ENCODE data around the gene PCK1.

PCK1 gene

DNA sequence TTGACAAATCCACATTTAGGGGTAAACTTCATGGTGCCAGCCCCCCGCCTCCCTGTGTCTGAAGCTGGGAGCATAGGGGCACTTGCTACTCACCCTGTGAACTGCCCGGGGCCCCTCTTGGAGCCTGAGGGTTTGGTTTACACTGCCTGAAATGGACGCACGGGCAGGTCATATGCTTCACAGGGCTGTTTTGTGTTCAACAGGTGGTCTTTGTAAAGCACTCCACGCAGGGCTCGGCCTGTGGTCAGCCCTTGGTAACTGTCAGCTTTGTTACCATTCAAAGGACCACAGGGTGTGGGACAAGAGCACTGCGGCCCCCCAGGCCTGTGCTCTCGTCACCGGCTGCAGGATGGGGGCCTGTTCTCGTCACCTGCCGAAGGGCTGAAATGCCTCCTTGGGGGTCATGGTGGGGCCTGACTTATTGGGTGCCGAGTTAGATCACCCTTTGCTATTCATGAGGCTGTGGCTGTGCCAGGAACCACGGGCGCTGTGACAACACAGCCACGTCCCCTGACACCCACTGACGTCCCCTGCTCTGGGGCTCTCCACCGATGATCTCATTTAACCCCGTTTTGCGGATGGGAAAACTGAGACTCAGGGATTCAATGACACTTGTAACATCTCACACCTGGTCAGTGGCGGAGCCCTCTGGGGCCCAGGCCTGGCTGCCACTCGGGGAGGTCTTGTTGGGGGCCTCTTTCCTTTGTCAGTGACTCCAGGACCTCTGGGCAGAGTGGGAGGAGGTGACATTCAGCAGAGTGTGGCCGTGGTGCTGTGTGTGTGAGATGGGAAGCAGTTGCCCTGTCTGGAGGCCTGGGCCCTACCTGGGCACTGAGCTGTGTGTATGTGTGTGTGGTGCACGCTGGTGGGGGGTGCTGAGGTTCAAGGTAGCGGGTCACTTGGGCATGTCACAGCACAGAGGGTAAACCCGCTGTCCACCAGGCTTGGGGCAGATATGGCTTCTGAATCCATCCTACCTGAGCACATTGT, 34.4 kb downstream of the PCK1 start:
- Histone ChIP-seq H3K36me3 (ENCODE audit: control insufficient read depth, insufficient read depth, low read length) (no peaks in the 10 kb centered on the region), H3K27ac (ENCODE audit: insufficient read depth, low read depth, low read length, poor library complexity, severe bottlenecking) (no peak overlapping the region), H3K4me1 (ENCODE audit: control insufficient read depth, insufficient read depth, low read length) (peaks cover 13% of the 10 kb centered on the region), H3K27me3 (ENCODE audit: control insufficient read depth, insufficient read depth, low read length, poor library complexity, severe bottlenecking) (no peaks in the 10 kb centered on the region), H3K4me3 (ENCODE audit: insufficient read depth, low read depth, low read length) (no peak overlapping the region), H3K9me3 (ENCODE audit: control insufficient read depth, low read length) (no peaks in the 10 kb centered on the region)
- WGBS, 2 experiments = 80 to 81% methylated on average over 25 of the region's 25 CpGs

DNA sequence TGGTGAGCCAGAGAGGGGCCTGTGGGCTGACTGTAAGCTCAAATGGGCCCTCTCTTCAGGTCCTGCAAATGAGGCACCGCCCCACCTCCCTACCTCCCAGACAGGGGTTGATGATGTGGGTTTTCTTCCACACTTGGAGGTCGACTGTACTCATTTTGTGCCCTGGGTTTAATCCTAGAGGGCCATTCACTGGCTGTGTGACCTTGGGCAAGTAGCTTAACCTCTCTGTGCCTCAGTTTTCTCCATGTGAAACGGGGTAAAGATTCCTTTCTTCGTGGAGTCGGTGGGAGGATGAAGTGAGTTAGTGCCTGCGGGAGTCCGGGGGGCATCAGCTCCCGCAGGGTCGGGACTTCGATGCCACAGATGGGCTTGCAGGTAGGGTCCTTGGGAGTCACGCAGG, 35.4 kb downstream of the PCK1 start:
- H3K4me1 ChIP-seq (ENCODE audit: control insufficient read depth, insufficient read depth, low read length) = peaks cover 13% of the 10 kb centered on the region
- WGBS, 2 experiments = 82 to 83% methylated on average over 11 of the region's 11 CpGs

DNA sequence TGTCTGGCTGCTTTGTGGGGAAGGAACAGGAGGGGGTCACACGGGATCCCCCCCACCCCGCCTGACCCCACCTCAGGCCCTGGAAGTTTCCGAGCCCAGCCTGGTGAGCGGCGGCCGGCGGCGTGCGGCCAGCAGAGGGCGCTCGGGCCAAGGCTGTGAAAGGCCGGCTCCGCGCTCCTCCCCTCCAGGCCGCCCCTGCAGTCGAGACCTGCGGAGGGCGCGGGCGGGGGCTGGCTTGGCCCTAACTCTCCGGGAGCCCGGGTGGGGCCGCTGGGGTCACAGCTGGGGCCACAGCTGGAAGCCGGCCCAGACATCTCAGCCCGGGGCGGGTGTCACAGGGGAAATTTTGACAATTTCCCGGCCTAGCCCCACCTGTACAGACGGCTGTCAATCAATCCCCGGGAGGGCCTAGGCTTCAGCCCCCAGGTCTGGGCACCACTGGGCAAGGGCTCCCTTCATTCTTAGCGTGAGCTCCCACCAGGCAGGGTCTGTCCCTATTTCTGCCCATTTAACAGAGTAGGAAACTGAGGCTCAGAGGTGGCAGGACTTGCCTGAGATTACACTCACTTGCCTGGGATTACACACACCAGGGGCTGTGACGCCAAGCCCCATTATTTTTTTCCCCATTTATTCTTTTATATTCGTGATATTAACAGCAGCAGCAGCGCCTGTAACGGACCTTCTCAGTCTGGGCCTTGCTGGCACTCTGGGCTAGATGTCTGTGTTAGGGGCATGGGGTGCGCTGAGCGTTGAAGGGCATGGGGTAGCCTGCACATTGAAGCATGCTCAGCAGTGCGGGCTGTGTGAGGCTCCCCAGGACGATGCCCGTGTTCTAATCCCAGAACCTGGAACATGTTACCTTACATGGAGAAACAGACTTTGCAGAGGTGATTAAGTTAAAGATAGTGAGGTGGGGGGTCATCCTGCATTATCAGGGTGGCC, 36.4 kb downstream of the PCK1 start:
- Histone ChIP-seq H3K27ac (ENCODE audit: insufficient read depth, low read depth, low read length, poor library complexity, severe bottlenecking) (no peak overlapping the region), H3K27me3 (ENCODE audit: control insufficient read depth, insufficient read depth, low read length, poor library complexity, severe bottlenecking) (no peaks in the 10 kb centered on the region), H3K4me3 (ENCODE audit: insufficient read depth, low read depth, low read length) (no peak overlapping the region), H3K36me3 (ENCODE audit: control insufficient read depth, insufficient read depth, low read length) (no peaks in the 10 kb centered on the region), H3K4me1 (ENCODE audit: control insufficient read depth, insufficient read depth, low read length) (peaks cover 13% of the 10 kb centered on the region), H3K9me3 (ENCODE audit: control insufficient read depth, low read length) (no peaks in the 10 kb centered on the region)
- 24 to 26% methylated on average over 39 of the region's 39 CpGs for WGBS, 2 experiments

More for the DNA sequence above, 35.4 kb downstream of the PCK1 start:
- Histone ChIP-seq H3K27ac (ENCODE audit: insufficient read depth, low read depth, low read length, poor library complexity, severe bottlenecking) (no peak overlapping the region), H3K27me3 (ENCODE audit: control insufficient read depth, insufficient read depth, low read length, poor library complexity, severe bottlenecking) (no peaks in the 10 kb centered on the region), H3K4me3 (ENCODE audit: insufficient read depth, low read depth, low read length) (no peak overlapping the region), H3K9me3 (ENCODE audit: control insufficient read depth, low read length) (no peaks in the 10 kb centered on the region), H3K36me3 (ENCODE audit: control insufficient read depth, insufficient read depth, low read length) (no peaks in the 10 kb centered on the region)

DNA sequence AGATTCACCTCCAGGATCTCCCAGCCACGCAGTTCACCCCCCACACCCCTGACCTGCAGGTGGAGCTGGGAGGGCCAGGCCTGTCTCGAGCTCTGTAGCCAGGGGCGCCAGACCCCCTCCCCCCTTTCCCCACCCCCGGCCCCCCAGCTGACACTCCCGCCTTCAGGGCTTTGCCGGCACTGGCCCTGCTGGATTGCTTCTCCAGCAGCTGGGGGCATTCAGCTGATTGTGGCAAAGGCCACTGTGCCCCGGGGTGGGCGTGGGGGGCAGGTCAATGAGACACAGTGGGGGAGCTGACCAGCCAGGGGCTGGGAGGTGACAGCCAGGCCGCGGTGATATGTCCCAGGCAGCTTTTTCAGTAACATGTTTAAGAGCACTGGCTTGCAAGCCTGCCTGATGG, 37.1 kb downstream of the PCK1 start:
- Histone ChIP-seq H3K27ac (ENCODE audit: insufficient read depth, low read depth, low read length, poor library complexity, severe bottlenecking) (no peak overlapping the region), H3K36me3 (ENCODE audit: control insufficient read depth, insufficient read depth, low read length) (no peaks in the 10 kb centered on the region), H3K9me3 (ENCODE audit: control insufficient read depth, low read length) (no peaks in the 10 kb centered on the region), H3K4me3 (ENCODE audit: insufficient read depth, low read depth, low read length) (no peak overlapping the region), H3K27me3 (ENCODE audit: control insufficient read depth, insufficient read depth, low read length, poor library complexity, severe bottlenecking) (no peaks in the 10 kb centered on the region), H3K4me1 (ENCODE audit: control insufficient read depth, insufficient read depth, low read length) (peaks cover 13% of the 10 kb centered on the region)
- WGBS, 2 experiments = 9 to 20% methylated on average over 8 to 9 of the region's 10 CpGs

DNA sequence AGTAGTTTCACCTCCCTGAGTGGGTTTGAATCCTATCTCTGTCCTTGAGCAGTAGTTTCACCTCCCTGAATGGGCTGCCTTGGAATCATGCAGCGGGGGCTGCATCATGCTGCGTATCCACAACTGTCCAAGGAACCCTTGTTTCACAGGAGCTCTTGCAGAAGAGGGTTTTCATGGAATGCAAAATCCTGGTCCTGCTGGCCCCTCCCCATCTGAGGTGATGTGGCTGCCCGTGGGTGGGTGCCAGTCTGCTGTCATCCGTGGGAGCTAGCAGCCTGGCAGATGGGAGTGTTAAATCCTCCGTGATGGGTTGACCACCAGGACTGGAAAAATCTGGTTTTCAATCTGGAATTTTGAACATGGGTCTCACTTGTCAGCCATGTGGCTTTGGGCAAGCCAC, 37.6 kb downstream of the PCK1 start:
- no peaks in the 10 kb centered on the region for H3K9me3 ChIP-seq (ENCODE audit: control insufficient read depth, low read length)
- WGBS, 2 experiments = 87% methylated on average over 5 of the region's 5 CpGs
- H3K36me3 ChIP-seq (ENCODE audit: control insufficient read depth, insufficient read depth, low read length) = no peaks in the 10 kb centered on the region
- H3K27me3 ChIP-seq (ENCODE audit: control insufficient read depth, insufficient read depth, low read length, poor library complexity, severe bottlenecking) = no peaks in the 10 kb centered on the region
- H3K4me3 ChIP-seq (ENCODE audit: insufficient read depth, low read depth, low read length) = no peak overlapping the region
- peaks cover 13% of the 10 kb centered on the region for H3K4me1 ChIP-seq (ENCODE audit: control insufficient read depth, insufficient read depth, low read length)
- H3K27ac ChIP-seq (ENCODE audit: insufficient read depth, low read depth, low read length, poor library complexity, severe bottlenecking) = no peak overlapping the region

DNA sequence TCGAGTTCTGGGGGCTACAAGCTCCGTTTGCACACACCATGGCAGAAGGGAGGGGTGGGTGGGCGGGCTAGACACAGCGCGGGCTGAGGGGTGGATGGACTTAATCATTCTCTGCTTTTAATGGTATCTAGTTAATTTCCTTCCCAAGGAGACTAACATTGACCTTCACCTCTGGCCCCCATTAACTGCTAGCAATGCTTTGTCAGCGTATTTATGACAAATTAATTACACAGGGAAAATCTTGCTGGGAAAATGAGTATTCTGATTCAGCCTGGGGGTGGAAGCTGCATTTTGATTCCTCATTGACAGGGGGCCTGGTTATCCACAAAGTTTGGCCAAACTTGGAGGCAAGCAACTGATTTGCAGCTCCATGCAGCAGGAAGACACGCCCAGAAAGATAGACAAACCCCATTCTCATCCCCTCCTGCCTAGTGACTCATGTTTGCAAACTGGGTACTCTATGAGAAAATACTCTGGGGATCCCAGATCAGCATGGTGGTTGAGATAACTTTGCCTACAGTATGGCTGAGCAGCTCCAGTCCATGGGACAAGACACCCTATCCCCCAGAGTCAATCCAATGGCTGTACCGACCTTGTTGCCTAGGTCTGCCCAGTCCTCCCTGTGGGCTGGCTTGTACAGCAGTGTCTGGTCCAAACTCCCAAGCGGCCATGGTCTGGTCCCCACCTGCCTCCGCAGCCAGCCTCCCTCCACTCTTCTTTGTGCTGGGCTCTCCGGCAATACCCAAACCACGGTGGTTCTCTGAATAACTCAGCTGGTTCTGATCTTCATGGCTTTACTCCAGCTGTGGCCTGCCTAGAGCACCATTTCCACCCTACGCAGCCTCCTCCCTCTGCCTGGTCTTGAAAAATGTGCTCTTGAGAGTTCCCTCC, 39.7 kb downstream of the PCK1 start:
- Histone ChIP-seq H3K27me3 (ENCODE audit: control insufficient read depth, insufficient read depth, low read length, poor library complexity, severe bottlenecking) (no peaks in the 10 kb centered on the region), H3K9me3 (ENCODE audit: control insufficient read depth, low read length) (no peaks in the 10 kb centered on the region), H3K36me3 (ENCODE audit: control insufficient read depth, insufficient read depth, low read length) (no peaks in the 10 kb centered on the region), H3K27ac (ENCODE audit: insufficient read depth, low read depth, low read length, poor library complexity, severe bottlenecking) (no peak overlapping the region), H3K4me3 (ENCODE audit: insufficient read depth, low read depth, low read length) (no peak overlapping the region), H3K4me1 (ENCODE audit: control insufficient read depth, insufficient read depth, low read length) (peaks cover 3% of the 10 kb centered on the region)
- 92 to 94% methylated on average over 8 to 13 of the region's 13 CpGs for WGBS, 2 experiments

DNA sequence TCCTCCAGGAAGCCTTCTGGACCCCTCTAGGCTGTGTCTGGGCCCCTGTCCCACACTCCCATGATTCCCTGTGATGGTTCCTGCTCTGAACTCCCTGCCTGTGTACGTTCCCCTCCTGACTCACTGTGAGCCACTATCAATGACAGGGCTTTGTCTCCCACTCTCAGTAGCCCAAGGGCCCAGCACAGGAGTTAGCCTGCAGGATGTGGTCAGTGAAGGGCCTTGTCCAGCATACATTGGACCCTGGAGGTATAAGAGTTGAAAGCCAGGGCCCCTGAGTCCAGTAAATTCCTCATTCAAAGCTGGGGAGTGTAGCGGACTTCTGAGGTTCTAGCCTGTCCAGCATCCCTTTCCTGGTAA, 40.3 kb downstream of the PCK1 start:
- Histone ChIP-seq H3K4me1 (ENCODE audit: control insufficient read depth, insufficient read depth, low read length) (peaks cover 3% of the 10 kb centered on the region), H3K9me3 (ENCODE audit: control insufficient read depth, low read length) (no peaks in the 10 kb centered on the region), H3K27ac (ENCODE audit: insufficient read depth, low read depth, low read length, poor library complexity, severe bottlenecking) (no peak overlapping the region), H3K4me3 (ENCODE audit: insufficient read depth, low read depth, low read length) (no peak overlapping the region), H3K36me3 (ENCODE audit: control insufficient read depth, insufficient read depth, low read length) (no peaks in the 10 kb centered on the region), H3K27me3 (ENCODE audit: control insufficient read depth, insufficient read depth, low read length, poor library complexity, severe bottlenecking) (no peaks in the 10 kb centered on the region)
- 88 to 90% methylated on average over 2 of the region's 2 CpGs for WGBS, 2 experiments

DNA sequence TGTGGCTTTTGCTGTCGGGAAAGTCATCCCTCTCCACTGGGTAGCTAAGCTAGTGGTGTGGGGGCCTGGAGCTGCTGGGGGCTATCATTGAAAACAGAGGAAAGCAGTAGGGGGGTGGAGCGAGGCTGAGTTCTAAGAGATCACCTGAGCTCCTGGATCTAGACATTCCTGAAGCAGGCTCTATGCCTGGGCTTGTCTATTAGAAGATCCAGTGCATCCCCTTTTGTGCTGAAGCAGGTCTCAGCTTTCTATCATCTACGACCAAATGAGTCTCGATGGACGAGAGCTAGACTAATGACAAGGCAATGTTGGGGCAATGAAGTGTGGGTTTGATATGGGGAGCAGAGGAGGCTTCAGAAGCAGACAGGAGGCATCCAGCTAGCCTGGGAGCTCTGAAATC, 40.8 kb downstream of the PCK1 start:
- H3K9me3 ChIP-seq (ENCODE audit: control insufficient read depth, low read length) = no peaks in the 10 kb centered on the region
- H3K27ac ChIP-seq (ENCODE audit: insufficient read depth, low read depth, low read length, poor library complexity, severe bottlenecking) = no peak overlapping the region
- peaks cover 3% of the 10 kb centered on the region for H3K4me1 ChIP-seq (ENCODE audit: control insufficient read depth, insufficient read depth, low read length)
- no peak overlapping the region for H3K4me3 ChIP-seq (ENCODE audit: insufficient read depth, low read depth, low read length)
- no peaks in the 10 kb centered on the region for H3K36me3 ChIP-seq (ENCODE audit: control insufficient read depth, insufficient read depth, low read length)
- H3K27me3 ChIP-seq (ENCODE audit: control insufficient read depth, insufficient read depth, low read length, poor library complexity, severe bottlenecking) = no peaks in the 10 kb centered on the region
- WGBS, 2 experiments = 86 to 87% methylated on average over 5 of the region's 5 CpGs

DNA sequence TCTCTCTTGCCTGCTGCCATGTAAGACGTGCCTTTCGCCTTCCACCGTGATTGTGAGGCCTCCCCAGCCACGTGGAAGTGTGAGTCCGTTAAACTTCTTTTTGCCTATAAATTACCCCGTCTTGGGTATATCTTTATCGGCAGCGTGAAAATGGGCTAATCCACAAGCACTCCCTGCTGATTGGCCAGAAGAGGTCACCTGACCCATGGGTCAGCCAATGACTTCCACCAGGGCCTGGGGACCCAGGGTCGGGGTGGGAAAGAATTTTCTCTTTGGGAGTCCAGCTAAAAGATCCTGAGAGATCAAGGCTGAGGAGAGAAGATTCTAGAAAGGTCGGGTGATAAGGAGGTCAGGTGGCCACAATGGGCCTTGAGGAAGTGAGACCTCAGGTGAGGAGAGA, 42.2 kb downstream of the PCK1 start:
- H3K27me3 ChIP-seq (ENCODE audit: control insufficient read depth, insufficient read depth, low read length, poor library complexity, severe bottlenecking) = no peaks in the 10 kb centered on the region

More for the DNA sequence above, 42.2 kb downstream of the PCK1 start:
- Histone ChIP-seq H3K4me1 (ENCODE audit: control insufficient read depth, insufficient read depth, low read length) (no peaks in the 10 kb centered on the region), H3K36me3 (ENCODE audit: control insufficient read depth, insufficient read depth, low read length) (no peaks in the 10 kb centered on the region), H3K27ac (ENCODE audit: insufficient read depth, low read depth, low read length, poor library complexity, severe bottlenecking) (no peak overlapping the region), H3K4me3 (ENCODE audit: insufficient read depth, low read depth, low read length) (no peak overlapping the region), H3K9me3 (ENCODE audit: control insufficient read depth, low read length) (no peaks in the 10 kb centered on the region)
- WGBS, 2 experiments = 92% methylated on average over 10 of the region's 10 CpGs
